GM18951 (cell line): Measurements from ENCODE around the gene LMNB1.
"Not testable (repeated sequence)": the region's sequence is repeated elsewhere in the genome, so short reads cannot be mapped to it uniquely, and the experiment has no call there.

Source experiments
- POLR2A ChIP-seq: IDR thresholded peaks from 4 replicates; pipeline ENCODE4 v1.6.1; 2011; ENCODE audit warnings: mild to moderate bottlenecking; ENCODE audit not compliant: insufficient read length, insufficient read depth; ENCODE audit errors: extremely low read depth
- in situ Hi-C: fragments of 300-500 bp; cut with MboI; formaldehyde crosslinking; loops from one replicate; pipeline ENCODE4 v1.12.0; 2022; ENCODE audit warnings: low sequenced_read_pairs, mixed read lengths, inconsistent platforms; ENCODE audit not compliant: unreplicated experiment

LMNB1 gene

GRCh38 chr5:126847826-126848251 lies 70.9 kb downstream of the LMNB1 start:
- no peak for TF ChIP-seq POLR2A
- in situ Hi-C loops = no loop called here

- TF ChIP-seq POLR2A = no peak
- in situ Hi-C loops = no loop called here
These were observed 71.3 kb downstream of the LMNB1 start for GRCh38 chr5:126848253-126848652.

GRCh38 chr5:126849101-126849678 lies 72.3 kb downstream of the LMNB1 start:
- TF ChIP-seq POLR2A = no peak
- in situ Hi-C loops = no loop called here

- in situ Hi-C loops = no loop called here
- no peak for TF ChIP-seq POLR2A
These were observed 74.6 kb downstream of the LMNB1 start for GRCh38 chr5:126851501-126852011.

- no peak for TF ChIP-seq POLR2A
- in situ Hi-C loops = no loop called here
These were observed 75.2 kb downstream of the LMNB1 start for GRCh38 chr5:126852091-126852571.

- no peak for TF ChIP-seq POLR2A
- in situ Hi-C loops = no loop called here
These were observed 75.9 kb downstream of the LMNB1 start for GRCh38 chr5:126852841-126853271.

- in situ Hi-C loops = not testable (repeated sequence)
These were observed 76.8 kb downstream of the LMNB1 start for GRCh38 chr5:126853541-126854307.

- in situ Hi-C loops = no loop called here
- no peak for TF ChIP-seq POLR2A
These were observed 77.7 kb downstream of the LMNB1 start for GRCh38 chr5:126854526-126855110.

- in situ Hi-C loops = no loop called here
- TF ChIP-seq POLR2A = no peak
These were observed 78.3 kb downstream of the LMNB1 start for GRCh38 chr5:126855266-126855665.

GRCh38 chr5:126857472-126858410 lies 80.8 kb downstream of the LMNB1 start:
- in situ Hi-C loops = no loop called here
- no peak for TF ChIP-seq POLR2A

GRCh38 chr5:126858441-126858840 lies 81.5 kb downstream of the LMNB1 start:
- TF ChIP-seq POLR2A = no peak
- in situ Hi-C loops = no loop called here

GRCh38 chr5:126863402-126863801 lies 86.5 kb downstream of the LMNB1 start:
- in situ Hi-C loops = no loop called here
- no peak for TF ChIP-seq POLR2A
